Gastroesophageal sphincter (tissue), 4 donors: ENCODE data around the gene SIN3A. TPM values are rescaled to one million over a fixed set of nuclear protein-coding genes. Genes with fewer than 3 reads are reported as not detected.

Source experiments
- ATAC-seq: fragments of 150-250 bp; one replicate; pipeline ENCODE4 v1.9.1; 2016; ENCODE audit warnings: mild to moderate bottlenecking, moderate library complexity
- H3K27ac ChIP-seq, 4 donors: fragments of 200-600 bp; sonication (generic) in 3 of 4; 1 replicate in 3 of 4; 2 replicates in 1 of 4; pipeline ENCODE4 v1.5.1; 2016 to 2019
- H3K27me3 ChIP-seq: fragments of 200-600 bp; sonication (generic); one replicate; pipeline ENCODE4 v1.5.1; 2019
- H3K36me3 ChIP-seq, 2 donors: fragments of 200-600 bp; sonication (generic); one replicate each; pipeline ENCODE4 v1.5.1; 2019; ENCODE audit warnings: control low read depth in 1 of 2
- H3K4me1 ChIP-seq, 3 donors: fragments of 200-600 bp; sonication (generic); 1 replicate in 2 of 3; 2 replicates in 1 of 3; pipeline ENCODE4 v1.5.1; 2016 to 2019; ENCODE audit warnings: control low read depth in 2 of 3
- H3K4me3 ChIP-seq, 2 donors: fragments of 200-600 bp; sonication (generic); one replicate each; pipeline ENCODE4 v1.5.1; 2019; ENCODE audit warnings: mild to moderate bottlenecking in 1 of 2, moderate library complexity in 1 of 2
- H3K9me3 ChIP-seq, 3 donors: fragments of 200-600 bp; sonication (generic); one replicate each; pipeline ENCODE4 v1.5.1; 2017 to 2019; ENCODE audit warnings: control low read depth in 2 of 3
- EP300 ChIP-seq: sonication (generic); formaldehyde crosslinking; IDR thresholded peaks from one replicate; pipeline ENCODE4 v1.6.1; 2017; ENCODE audit warnings: antibody characterized with exemption, mild to moderate bottlenecking
- POLR2A ChIP-seq, 2 donors: fragments of 450-650 bp; IDR thresholded peaks; one replicate each; pipeline ENCODE4 v1.6.1; 2017; ENCODE audit warnings: antibody characterized with exemption in 2 of 2, mild to moderate bottlenecking in 2 of 2, moderate library complexity in 1 of 2
- POLR2AphosphoS5 ChIP-seq: sonication (generic); formaldehyde crosslinking; IDR thresholded peaks from one replicate; pipeline ENCODE4 v1.6.1; 2017; ENCODE audit warnings: antibody characterized with exemption
- WGBS, 2 donors: methylation state at CpG; one replicate each; pipeline ENCODE4 v1.1.5; 2018; ENCODE audit warnings: low coverage in 1 of 2; 5-methylcytosine and 5-hydroxymethylcytosine counted together
- total RNA-seq, 4 donors: library from RNA; depleted of rRNA; stranded (reverse); fragments of >200 nt; gene quantifications; one replicate each; pipeline ENCODE4 v1.1.0, GENCODE V29; 2016
- TF ChIP-seq, protein P1 (sequence below), 4 experiments: fragments of 200-600 bp in 2 of 4; fragments of 450-650 bp in 2 of 4; sonication (generic) in 1 of 4; IDR thresholded peaks; one replicate each; pipeline ENCODE4 v1.5.1; 2017 to 2019; ENCODE audit warnings: antibody characterized with exemption in 4 of 4, mild to moderate bottlenecking in 2 of 4, moderate library complexity in 2 of 4

SIN3A gene
- total RNA-seq, 4 donors from 2014 or later, result 31.7 to 54.8 (median 35.8) TPM

DNA sequence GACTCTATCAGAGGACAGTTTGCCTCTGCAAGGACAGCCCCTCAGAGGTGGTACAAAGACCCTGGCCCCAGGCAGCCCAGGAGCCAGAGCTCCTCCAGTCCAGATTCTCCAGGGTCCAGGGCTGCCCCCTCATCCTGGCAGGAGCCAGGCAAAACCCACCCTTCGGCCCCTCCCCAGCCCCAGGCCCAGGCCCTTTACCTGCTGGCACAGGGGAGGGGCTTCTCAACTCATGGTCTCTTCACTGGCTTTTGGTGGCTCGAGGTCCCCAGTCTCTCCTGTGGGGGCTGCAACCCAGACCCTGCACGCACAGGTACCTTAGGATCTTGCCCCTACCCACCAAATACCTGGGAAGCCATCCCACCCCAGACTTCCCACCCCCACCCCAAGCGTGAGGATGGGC, 96.1 kb downstream of the SIN3A start:
- Histone ChIP-seq H3K36me3 (peaks cover 0 to 66% of the 10 kb centered on the region in 2 donors), H3K9me3 (no peaks in the 10 kb centered on the region), H3K4me3 (no peak overlapping the region), H3K27me3 (no peaks in the 10 kb centered on the region), H3K27ac (no peak overlapping the region), H3K4me1 (no peaks in the 10 kb centered on the region)
- TF ChIP-seq POLR2A (IDR thresholded peaks at IDR 0.05) (no peak), EP300 (no peak), POLR2AphosphoS5 (no peak)
- TF ChIP-seq, protein P1, sequence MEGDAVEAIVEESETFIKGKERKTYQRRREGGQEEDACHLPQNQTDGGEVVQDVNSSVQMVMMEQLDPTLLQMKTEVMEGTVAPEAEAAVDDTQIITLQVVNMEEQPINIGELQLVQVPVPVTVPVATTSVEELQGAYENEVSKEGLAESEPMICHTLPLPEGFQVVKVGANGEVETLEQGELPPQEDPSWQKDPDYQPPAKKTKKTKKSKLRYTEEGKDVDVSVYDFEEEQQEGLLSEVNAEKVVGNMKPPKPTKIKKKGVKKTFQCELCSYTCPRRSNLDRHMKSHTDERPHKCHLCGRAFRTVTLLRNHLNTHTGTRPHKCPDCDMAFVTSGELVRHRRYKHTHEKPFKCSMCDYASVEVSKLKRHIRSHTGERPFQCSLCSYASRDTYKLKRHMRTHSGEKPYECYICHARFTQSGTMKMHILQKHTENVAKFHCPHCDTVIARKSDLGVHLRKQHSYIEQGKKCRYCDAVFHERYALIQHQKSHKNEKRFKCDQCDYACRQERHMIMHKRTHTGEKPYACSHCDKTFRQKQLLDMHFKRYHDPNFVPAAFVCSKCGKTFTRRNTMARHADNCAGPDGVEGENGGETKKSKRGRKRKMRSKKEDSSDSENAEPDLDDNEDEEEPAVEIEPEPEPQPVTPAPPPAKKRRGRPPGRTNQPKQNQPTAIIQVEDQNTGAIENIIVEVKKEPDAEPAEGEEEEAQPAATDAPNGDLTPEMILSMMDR (IDR thresholded peaks at IDR 0.05), result no peak
- WGBS, 2 donors, result no CpG with 5 or more reads among the region's 4 CpGs
- ATAC-seq, result no peak

DNA sequence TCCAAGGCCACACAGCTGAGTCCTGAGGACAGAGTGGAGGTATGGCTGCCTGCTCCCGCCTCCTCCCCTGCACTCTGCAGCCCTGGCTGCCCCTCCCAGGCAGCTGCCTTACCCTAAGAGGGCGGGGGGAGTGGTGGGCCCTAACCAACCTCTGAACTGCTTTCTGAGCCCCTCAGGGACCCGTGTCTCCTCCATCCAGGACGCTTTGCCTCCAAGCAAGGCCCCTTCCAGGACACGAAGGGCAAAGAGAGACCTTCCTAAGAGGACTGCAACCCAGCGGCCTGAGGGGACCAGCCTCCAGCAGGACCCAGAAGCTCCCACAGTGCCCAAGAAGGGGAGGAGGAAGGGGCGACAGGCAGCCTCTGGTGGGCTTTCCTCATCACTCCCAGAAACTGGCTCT, 97.0 kb downstream of the SIN3A start:
- Histone ChIP-seq H3K27ac (no peak overlapping the region), H3K9me3 (no peaks in the 10 kb centered on the region), H3K4me1 (peaks cover 0 to 3% (median 0%) of the 10 kb centered on the region in 3 donors), H3K4me3 (no peak overlapping the region), H3K36me3 (peaks cover 0 to 57% of the 10 kb centered on the region in 2 donors), H3K27me3 (no peaks in the 10 kb centered on the region)
- TF ChIP-seq, protein P1 (IDR thresholded peaks at IDR 0.05), result no peak
- TF ChIP-seq EP300 (no peak), POLR2A (IDR thresholded peaks at IDR 0.05) (no peak), POLR2AphosphoS5 (no peak)
- WGBS, 2 donors, result 73% methylated on average over 3 of the region's 7 CpGs; no CpG with 5 or more reads in 1 of the 2 donors
- no peak for ATAC-seq

DNA sequence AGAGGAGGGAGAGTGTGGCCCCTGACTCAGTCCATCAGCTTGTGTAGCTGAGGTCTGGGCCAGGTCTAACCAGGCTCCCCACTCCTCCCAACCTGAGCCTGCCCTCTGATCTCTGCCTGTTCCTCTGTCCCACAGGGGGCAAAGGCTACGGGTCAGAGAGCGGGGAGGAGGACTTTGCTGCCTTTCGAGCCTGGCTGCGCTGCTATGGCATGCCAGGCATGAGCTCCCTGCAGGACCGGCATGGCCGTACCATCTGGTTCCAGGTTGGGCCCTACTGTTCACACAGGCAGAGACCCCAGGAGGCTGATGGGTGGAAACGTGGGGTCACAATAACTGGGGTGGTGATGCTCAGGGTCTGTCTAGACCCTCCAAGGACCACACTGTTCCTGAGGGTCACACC, 97.9 kb downstream of the SIN3A start:
- 67% methylated on average over 1 of the region's 7 CpGs; no CpG with 5 or more reads in 1 of the 2 donors for WGBS, 2 donors
- no peaks in the 10 kb centered on the region for H3K27me3 ChIP-seq
- H3K4me3 ChIP-seq, result no peak overlapping the region
- TF ChIP-seq, protein P1 (IDR thresholded peaks at IDR 0.05), result no peak
- TF ChIP-seq EP300, result no peak
- TF ChIP-seq POLR2AphosphoS5, result no peak
- TF ChIP-seq POLR2A (IDR thresholded peaks at IDR 0.05), result no peak
- ATAC-seq, result no peak
- H3K36me3 ChIP-seq, result peaks cover 0 to 48% of the 10 kb centered on the region in 2 donors
- no peaks in the 10 kb centered on the region for H3K9me3 ChIP-seq
- no peak overlapping the region for H3K27ac ChIP-seq
- H3K4me1 ChIP-seq, result peaks cover 0 to 11% (median 6%) of the 10 kb centered on the region in 3 donors

DNA sequence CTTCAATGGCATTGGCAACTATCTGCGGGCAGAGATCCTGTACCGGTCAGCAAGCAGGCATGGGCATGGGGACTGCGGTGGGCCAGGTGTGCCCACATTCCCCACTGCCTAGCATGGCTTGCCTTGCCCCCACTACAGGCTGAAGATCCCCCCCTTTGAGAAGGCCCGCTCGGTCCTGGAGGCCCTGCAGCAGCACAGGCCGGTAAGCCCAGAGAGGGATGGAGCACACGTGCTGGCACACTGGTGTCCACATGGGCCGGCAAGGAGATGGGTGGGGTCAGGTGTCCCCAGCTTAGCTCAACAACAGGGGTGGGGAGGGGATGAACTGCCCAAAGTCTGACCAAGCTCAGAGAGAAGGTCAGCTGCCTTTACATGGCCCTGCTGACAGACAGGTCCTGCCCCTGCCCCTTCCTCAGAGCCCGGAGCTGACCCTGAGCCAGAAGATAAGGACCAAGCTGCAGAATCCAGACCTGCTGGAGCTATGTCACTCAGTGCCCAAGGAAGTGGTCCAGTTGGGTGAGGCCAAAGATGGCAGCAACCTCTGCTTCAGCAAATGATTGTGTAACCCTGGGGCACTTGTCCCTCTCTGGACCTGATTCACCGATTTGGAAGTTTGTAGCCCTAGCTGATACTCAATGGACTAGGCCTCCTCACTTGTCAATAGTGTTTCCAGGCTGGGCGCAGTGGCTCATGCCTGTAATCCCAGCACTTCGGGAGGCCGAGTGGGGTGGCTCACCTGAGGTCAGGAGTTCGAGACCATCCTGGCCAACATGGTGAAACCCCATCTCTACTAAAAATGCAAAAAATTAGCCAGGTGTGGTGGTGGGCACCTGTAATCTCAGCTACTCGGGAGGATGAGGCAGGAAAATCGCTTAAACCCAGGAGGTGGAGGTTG, 99.1 kb downstream of the SIN3A start:
- ATAC-seq, result no peak
- Histone ChIP-seq H3K4me1 (peaks cover 0 to 18% (median 7%) of the 10 kb centered on the region in 3 donors), H3K4me3 (no peak overlapping the region), H3K36me3 (peaks cover 0 to 36% of the 10 kb centered on the region in 2 donors), H3K9me3 (no peaks in the 10 kb centered on the region), H3K27me3 (no peaks in the 10 kb centered on the region), H3K27ac (no peak overlapping the region)
- 70 to 93% methylated on average over 3 to 4 of the region's 16 CpGs for WGBS, 2 donors
- no peak for TF ChIP-seq POLR2A (IDR thresholded peaks at IDR 0.05)
- no peak for TF ChIP-seq POLR2AphosphoS5
- TF ChIP-seq EP300, result no peak
- TF ChIP-seq, protein P1 (IDR thresholded peaks at IDR 0.05), result no peak
